Fibroblast of lung (primary cell): ENCODE data around the gene WIPF2.

ENCODE experiments used
- CTCF ChIP-seq, 2 donors: IDR thresholded peaks in 1 of 2; conservative IDR thresholded peaks in 1 of 2; 1 replicate in 1 of 2; 2 replicates in 1 of 2; pipeline ENCODE4 v1.5.1; 2011 to 2012; ENCODE audit warnings: low read length in 2 of 2, control low read depth in 1 of 2, inconsistent platforms in 1 of 2, low read depth in 1 of 2, mild to moderate bottlenecking in 1 of 2
- EZH2 ChIP-seq: IDR thresholded peaks from 2 replicates; pipeline ENCODE4 v1.5.1; 2012; ENCODE audit warnings: low read length, control low read depth, mild to moderate bottlenecking; ENCODE audit errors: missing control alignments

DNA sequence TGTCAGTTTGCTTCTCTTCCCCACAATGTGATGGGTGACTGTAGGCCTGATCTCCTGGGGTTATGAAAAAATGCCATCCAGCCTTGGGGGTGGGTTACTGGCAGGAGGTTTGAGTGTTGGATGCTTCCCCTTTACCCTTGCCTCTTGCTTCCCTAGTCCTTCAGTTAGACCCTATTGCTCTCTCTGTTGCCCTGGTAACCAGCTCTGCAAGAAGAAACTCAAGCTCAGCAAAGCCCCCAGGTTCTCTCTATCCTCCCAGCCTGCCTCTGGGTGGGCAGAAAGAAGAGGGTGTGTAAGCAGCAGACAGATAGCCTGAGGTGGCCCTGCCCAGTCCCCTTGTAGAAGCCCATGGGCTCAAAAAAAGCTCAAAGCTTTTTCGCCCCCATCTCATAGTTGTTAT, 44.6 kb upstream of the WIPF2 start:
- TF ChIP-seq EZH2 (no peak), CTCF (conservative IDR thresholded peaks at IDR 0.05 in 1 of 2, IDR thresholded peaks at IDR 0.05 in 1 of 2; ENCODE audit: low read depth in 1 of 2, low read length in 2 of 2) (no peak)
